H9 (cell line): ENCODE results near the gene TIAM1. TPM values are rescaled to one million over a fixed set of nuclear protein-coding genes. Genes with fewer than 3 reads are reported as not detected.

Experiments used
- DNase-seq: peaks from one replicate; pipeline ENCODE4 v3.0.0-alpha.2; 2017
- H2AFZ ChIP-seq: one replicate; pipeline ENCODE4 v1.6.1; 2013; ENCODE audit warnings: mild to moderate bottlenecking, low read length, control low read depth, moderate library complexity
- H2AK5ac ChIP-seq: 2 replicates; pipeline ENCODE4 v1.6.1; 2013; ENCODE audit warnings: low read length, control low read depth, mixed read lengths; ENCODE audit not compliant: insufficient read length
- H2BK120ac ChIP-seq: one replicate; pipeline ENCODE4 v1.6.1; 2013; ENCODE audit warnings: low read depth, mild to moderate bottlenecking, low read length, control low read depth, inconsistent platforms; ENCODE audit not compliant: poor library complexity, severe bottlenecking
- H2BK12ac ChIP-seq: 2 replicates; pipeline ENCODE4 v1.6.1; 2013; ENCODE audit warnings: low read length, control low read depth, mixed read lengths, low read depth; ENCODE audit not compliant: insufficient read length
- H2BK15ac ChIP-seq: 2 replicates; pipeline ENCODE4 v1.6.1; 2013; ENCODE audit warnings: low read depth, low read length, control low read depth
- H2BK20ac ChIP-seq: one replicate; pipeline ENCODE4 v1.6.1; 2013; ENCODE audit warnings: low read depth, mild to moderate bottlenecking, low read length, control low read depth, inconsistent platforms; ENCODE audit not compliant: poor library complexity, severe bottlenecking
- H2BK5ac ChIP-seq: 2 replicates; pipeline ENCODE4 v1.6.1; 2013; ENCODE audit warnings: low read length, control low read depth, mixed read lengths; ENCODE audit not compliant: insufficient read length
- H3K14ac ChIP-seq: 2 replicates; pipeline ENCODE4 v1.6.1; 2013; ENCODE audit warnings: low read length, control low read depth; ENCODE audit not compliant: insufficient read depth
- H3K18ac ChIP-seq: 2 replicates; pipeline ENCODE4 v1.6.1; 2013; ENCODE audit warnings: low read depth, mild to moderate bottlenecking, mixed read lengths, low read length, control low read depth; ENCODE audit not compliant: insufficient read length
- H3K23ac ChIP-seq: 2 replicates; pipeline ENCODE4 v1.6.1; 2013; ENCODE audit warnings: low read length, control low read depth, mixed read lengths, low read depth; ENCODE audit not compliant: insufficient read length
- H3K23me2 ChIP-seq: 2 replicates; pipeline ENCODE4 v1.6.1; 2013; ENCODE audit warnings: low read depth, mild to moderate bottlenecking, mixed read lengths, low read length, control low read depth; ENCODE audit not compliant: insufficient read length, poor library complexity, severe bottlenecking
- H3K27ac ChIP-seq: 2 replicates; pipeline ENCODE4 v1.5.1; 2013; ENCODE audit warnings: low read length, control low read depth, mixed read lengths, low read depth; ENCODE audit not compliant: insufficient read length
- H3K27me3 ChIP-seq: 2 replicates; pipeline ENCODE4 v1.6.1; 2013; ENCODE audit warnings: low read length, control low read depth, inconsistent platforms; ENCODE audit not compliant: insufficient read depth
- H3K4ac ChIP-seq: 2 replicates; pipeline ENCODE4 v1.6.1; 2013; ENCODE audit warnings: low read depth, mild to moderate bottlenecking, control low read depth, inconsistent platforms, low read length, moderate library complexity
- H3K4me1 ChIP-seq: 2 replicates; pipeline ENCODE4 v1.6.1; 2013; ENCODE audit warnings: low read length, control low read depth, inconsistent platforms; ENCODE audit not compliant: insufficient read depth
- H3K4me2 ChIP-seq: 2 replicates; pipeline ENCODE4 v1.6.1; 2013; ENCODE audit warnings: low read length, control low read depth, mixed read lengths; ENCODE audit not compliant: insufficient read length, insufficient read depth
- H3K56ac ChIP-seq: 2 replicates; pipeline ENCODE4 v1.6.1; 2013; ENCODE audit warnings: low read depth, mild to moderate bottlenecking, mixed read lengths, low read length, control low read depth; ENCODE audit not compliant: insufficient read length
- H3K79me1 ChIP-seq: 2 replicates; pipeline ENCODE4 v1.6.1; 2013; ENCODE audit warnings: low read depth, mild to moderate bottlenecking, moderate library complexity, low read length, control low read depth, inconsistent platforms; ENCODE audit not compliant: insufficient read depth, poor library complexity, severe bottlenecking
- H3K79me2 ChIP-seq: 2 replicates; pipeline ENCODE4 v1.6.1; 2013; ENCODE audit warnings: low read length, control low read depth, inconsistent platforms; ENCODE audit not compliant: insufficient read depth
- H3K9ac ChIP-seq: 2 replicates; pipeline ENCODE4 v1.6.1; 2013; ENCODE audit warnings: low read length, control low read depth, mixed read lengths; ENCODE audit not compliant: insufficient read length; ENCODE audit errors: extremely low read depth
- H3K9me3 ChIP-seq: one replicate; pipeline ENCODE4 v1.6.1; 2013; ENCODE audit warnings: low read depth, low read length, inconsistent platforms; ENCODE audit not compliant: control insufficient read depth
- H3T11ph ChIP-seq: one replicate; pipeline ENCODE4 v1.6.1; 2013; ENCODE audit warnings: mild to moderate bottlenecking, low read length, control low read depth, inconsistent platforms
- H4K20me1 ChIP-seq: one replicate; pipeline ENCODE4 v1.6.1; 2013; ENCODE audit not compliant: control insufficient read depth, insufficient read length, insufficient read depth
- H4K5ac ChIP-seq: 2 replicates; pipeline ENCODE4 v1.6.1; 2013; ENCODE audit warnings: low read depth, mild to moderate bottlenecking, mixed read lengths, low read length, control low read depth; ENCODE audit not compliant: insufficient read length
- H4K8ac ChIP-seq: replicated peaks from 2 replicates; pipeline ENCODE4 v1.6.1; 2013; ENCODE audit warnings: low read length, control low read depth, mixed read lengths, low read depth; ENCODE audit not compliant: insufficient read length
- H4K91ac ChIP-seq: 2 replicates; pipeline ENCODE4 v1.6.1; 2013; ENCODE audit warnings: low read depth, mild to moderate bottlenecking, moderate library complexity, mixed read lengths, low read length, control low read depth; ENCODE audit not compliant: insufficient read length
- H3K27ac Mint-ChIP-seq, 3 experiments: 2 replicates in 2 of 3; 3 replicates in 1 of 3; pipeline ENCODE4 v1.8.0; 2020 to 2021; ENCODE audit warnings: mixed read lengths in 3 of 3, mild to moderate bottlenecking in 1 of 3, moderate library complexity in 1 of 3
- H3K27me3 Mint-ChIP-seq: 2 replicates; pipeline ENCODE4 v1.8.0; 2021; ENCODE audit warnings: low read depth, mild to moderate bottlenecking, moderate library complexity, mixed read lengths
- H3K36me3 Mint-ChIP-seq, 3 experiments: 2 replicates in 2 of 3; 3 replicates in 1 of 3; pipeline ENCODE4 v1.8.0; 2020 to 2021; ENCODE audit warnings: low read depth in 3 of 3, mixed read lengths in 3 of 3; ENCODE audit not compliant: insufficient read depth in 1 of 3
- H3K4me1 Mint-ChIP-seq, 2 experiments: 2 replicates each; pipeline ENCODE4 v1.8.0; 2020; ENCODE audit warnings: mixed read lengths in 2 of 2
- H3K4me3 Mint-ChIP-seq, 2 experiments: 2 replicates in 1 of 2; 3 replicates in 1 of 2; pipeline ENCODE4 v1.8.0; 2020 to 2021; ENCODE audit warnings: mild to moderate bottlenecking in 2 of 2, mixed read lengths in 2 of 2, moderate library complexity in 1 of 2
- H3K9me3 Mint-ChIP-seq, 2 experiments: 2 replicates in 1 of 2; 3 replicates in 1 of 2; pipeline ENCODE4 v1.8.0; 2020; ENCODE audit warnings: mild to moderate bottlenecking in 2 of 2, mixed read lengths in 2 of 2, moderate library complexity in 1 of 2
- WGBS: extraction: QIAGEN DNeasy Blood & Tissue Kit; methylation state at CpG from one replicate; pipeline ENCODE4 v1.1.7; 2013; ENCODE audit warnings: missing lambda C conversion rate, low lambda C conversion rate, mixed read lengths; ENCODE audit not compliant: insufficient read length; ENCODE audit errors: extremely low coverage; 5-methylcytosine and 5-hydroxymethylcytosine counted together
- total RNA-seq: library from RNA; stranded (reverse); gene quantifications from 2 replicates; pipeline ENCODE4 v1.2.1, GENCODE V29; 2021
- TF ChIP-seq, protein P1 (sequence below): fragments of 200-600 bp; sonication (generic); conservative IDR thresholded peaks from 3 replicates; pipeline ENCODE4 v1.8.0; 2021; ENCODE audit warnings: antibody characterized with exemption, mild to moderate bottlenecking

The TIAM1 gene
- total RNA-seq, 1 experiment from 2014 or later: 23.1 TPM

GRCh38 chr21:31262728-31263127, 81.3 kb downstream of the TIAM1 start:
- H2BK120ac ChIP-seq: no peak overlapping the region
- H3K27ac ChIP-seq: no peak overlapping the region
- no peak overlapping the region for H3K56ac ChIP-seq
- H3K4me2 ChIP-seq: no peak overlapping the region
- H3K79me2 ChIP-seq: no peaks in the 10 kb centered on the region
- TF ChIP-seq, protein P1, sequence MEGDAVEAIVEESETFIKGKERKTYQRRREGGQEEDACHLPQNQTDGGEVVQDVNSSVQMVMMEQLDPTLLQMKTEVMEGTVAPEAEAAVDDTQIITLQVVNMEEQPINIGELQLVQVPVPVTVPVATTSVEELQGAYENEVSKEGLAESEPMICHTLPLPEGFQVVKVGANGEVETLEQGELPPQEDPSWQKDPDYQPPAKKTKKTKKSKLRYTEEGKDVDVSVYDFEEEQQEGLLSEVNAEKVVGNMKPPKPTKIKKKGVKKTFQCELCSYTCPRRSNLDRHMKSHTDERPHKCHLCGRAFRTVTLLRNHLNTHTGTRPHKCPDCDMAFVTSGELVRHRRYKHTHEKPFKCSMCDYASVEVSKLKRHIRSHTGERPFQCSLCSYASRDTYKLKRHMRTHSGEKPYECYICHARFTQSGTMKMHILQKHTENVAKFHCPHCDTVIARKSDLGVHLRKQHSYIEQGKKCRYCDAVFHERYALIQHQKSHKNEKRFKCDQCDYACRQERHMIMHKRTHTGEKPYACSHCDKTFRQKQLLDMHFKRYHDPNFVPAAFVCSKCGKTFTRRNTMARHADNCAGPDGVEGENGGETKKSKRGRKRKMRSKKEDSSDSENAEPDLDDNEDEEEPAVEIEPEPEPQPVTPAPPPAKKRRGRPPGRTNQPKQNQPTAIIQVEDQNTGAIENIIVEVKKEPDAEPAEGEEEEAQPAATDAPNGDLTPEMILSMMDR: no peak
- H3K27me3 ChIP-seq: no peaks in the 10 kb centered on the region
- no peaks in the 10 kb centered on the region for H3K9me3 ChIP-seq
- peaks cover 4 to 13% of the 10 kb centered on the region in 2 experiments; a peak in 3 of 4 replicates for H3K4me1 Mint-ChIP-seq
- H3K18ac ChIP-seq: no peak overlapping the region
- H3K27me3 Mint-ChIP-seq: no peaks in the 10 kb centered on the region; the same call in 1 of the 2 replicates
- no peak overlapping the region for H3K9ac ChIP-seq
- no peak overlapping the region for H3K4me3 Mint-ChIP-seq
- H2BK20ac ChIP-seq: no peak overlapping the region
- WGBS: no CpG with 5 or more reads among the region's 4 CpGs
- no peak overlapping the region for H3K4ac ChIP-seq
- no peak overlapping the region for H4K8ac ChIP-seq
- no peak overlapping the region for H3T11ph ChIP-seq
- no peak overlapping the region for H2BK5ac ChIP-seq
- H3K27ac Mint-ChIP-seq: no peak overlapping the region
- no peak overlapping the region for H2AK5ac ChIP-seq
- no peak overlapping the region for H4K91ac ChIP-seq
- no peaks in the 10 kb centered on the region for H4K20me1 ChIP-seq
- H3K9me3 Mint-ChIP-seq: no peaks in the 10 kb centered on the region
- H2BK15ac ChIP-seq: no peak overlapping the region
- no peak for DNase-seq
- H4K5ac ChIP-seq: no peak overlapping the region
- H3K4me1 ChIP-seq: no peaks in the 10 kb centered on the region
- peaks cover 0 to 3% (median 0%) of the 10 kb centered on the region in 3 experiments; a peak in 2 of 7 replicates for H3K36me3 Mint-ChIP-seq
- no peak overlapping the region for H2AFZ ChIP-seq
- no peak overlapping the region for H2BK12ac ChIP-seq
- H3K23me2 ChIP-seq: no peaks in the 10 kb centered on the region
- H3K79me1 ChIP-seq: no peaks in the 10 kb centered on the region
- no peak overlapping the region for H3K23ac ChIP-seq
- no peak overlapping the region for H3K14ac ChIP-seq
